ENCODE measurements around the gene ELMOD3.
A peak's percentile ranks its signal among the peaks of the same experiment; 100 is the strongest.
"Not testable (repeated sequence)": the region's sequence is repeated elsewhere in the genome, so short reads cannot be mapped to it uniquely, and the experiment has no call there.

ELMOD3 gene

DNA sequence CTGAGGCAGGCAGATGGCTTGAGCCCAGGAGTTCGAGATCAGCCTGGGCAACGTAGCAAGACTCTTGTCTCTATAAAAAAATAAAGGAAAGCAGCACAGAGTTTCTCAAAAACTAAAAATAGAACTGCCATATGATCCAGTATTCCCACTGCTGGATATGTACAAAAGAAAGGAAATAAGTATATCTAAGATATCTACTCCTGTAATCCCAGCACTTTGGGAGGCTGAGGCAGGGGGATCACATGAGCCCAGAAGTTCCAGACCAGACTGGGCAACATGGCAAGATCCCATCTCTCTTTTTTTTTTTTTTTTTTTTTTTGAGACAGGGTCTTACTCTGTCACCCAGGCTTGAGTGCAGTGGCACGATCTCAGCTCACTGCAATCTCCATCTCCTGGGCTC is 24.9 kb upstream of the ELMOD3 start:
- not testable (repeated sequence) for DNase-seq

DNA sequence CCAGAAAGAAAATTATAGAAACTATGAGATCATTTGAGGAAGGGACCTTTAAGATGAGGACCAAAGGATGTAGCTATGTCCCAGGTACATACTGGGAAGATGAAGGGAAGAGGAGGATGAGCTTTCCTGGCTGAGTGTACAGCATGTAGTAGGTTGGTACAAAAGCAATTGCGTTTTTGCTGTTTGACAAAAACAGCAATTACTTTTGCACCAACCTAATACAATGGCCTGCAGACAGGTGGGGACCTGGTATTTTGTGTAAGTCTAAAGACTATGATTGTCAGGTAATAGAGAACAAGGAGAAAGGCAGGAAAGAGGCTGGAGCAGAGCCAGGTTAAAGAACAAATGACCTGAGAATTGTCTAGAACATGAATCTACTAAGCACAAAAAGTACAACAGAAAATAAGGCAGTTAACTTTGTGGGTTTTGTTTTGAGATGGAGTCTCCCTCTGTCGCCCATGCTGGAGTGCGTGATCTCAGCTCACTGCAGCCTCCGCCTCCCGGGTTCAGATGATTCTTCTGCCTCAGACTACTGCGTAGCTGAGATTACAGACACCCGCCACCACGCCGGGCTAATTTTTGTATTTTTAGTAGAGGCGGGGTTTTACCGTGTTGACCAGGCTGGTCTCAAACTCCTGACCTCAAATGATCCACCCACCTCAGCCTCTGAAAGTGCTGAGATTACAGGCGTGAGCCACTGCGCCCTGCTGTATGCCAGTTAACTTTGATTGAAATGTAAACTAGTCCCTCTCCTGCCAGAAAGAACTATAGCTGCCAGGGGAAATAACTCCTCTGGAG is 23.5 kb upstream of the ELMOD3 start:
- DNase-seq, result no peak

DNA sequence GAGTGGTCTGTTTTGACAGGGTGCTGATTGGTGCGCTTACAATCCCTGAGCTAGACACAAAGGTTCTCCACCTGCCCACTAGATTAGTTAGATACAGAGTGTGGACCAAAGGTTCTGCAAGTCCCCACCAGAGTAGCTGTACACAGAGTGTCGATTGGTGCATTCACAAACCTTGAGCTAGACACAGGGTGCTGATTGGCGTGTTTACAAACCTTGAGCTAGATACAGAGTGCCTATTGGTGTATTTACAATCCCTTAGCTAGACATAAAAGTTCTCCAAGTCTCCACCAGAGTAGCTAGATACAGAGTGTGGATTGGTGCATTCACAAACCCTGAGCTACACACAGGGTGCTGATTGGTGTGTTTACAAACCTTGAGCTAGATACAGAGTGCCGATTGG is 20.7 kb upstream of the ELMOD3 start:
- not testable (repeated sequence) for DNase-seq

DNA sequence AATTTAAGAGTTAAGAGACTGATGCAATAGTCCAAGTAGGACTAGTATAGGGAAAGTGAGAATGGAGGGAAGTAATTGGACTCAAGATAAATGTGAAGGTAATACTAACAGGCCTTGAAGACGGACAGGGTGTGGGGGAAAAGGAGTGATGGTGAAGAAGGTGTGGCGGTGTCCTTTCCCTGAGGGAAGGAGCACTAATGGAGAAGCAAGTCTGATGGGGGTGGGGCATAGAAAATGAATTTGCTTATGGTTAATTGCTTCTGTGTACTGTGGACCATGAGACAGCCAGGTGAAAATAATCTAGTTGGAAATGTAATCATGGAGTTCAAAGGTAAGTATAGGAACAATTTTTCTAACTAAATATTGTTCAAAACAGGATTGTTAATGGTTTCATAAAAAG is 19.6 kb upstream of the ELMOD3 start:
- no peak for DNase-seq

DNA sequence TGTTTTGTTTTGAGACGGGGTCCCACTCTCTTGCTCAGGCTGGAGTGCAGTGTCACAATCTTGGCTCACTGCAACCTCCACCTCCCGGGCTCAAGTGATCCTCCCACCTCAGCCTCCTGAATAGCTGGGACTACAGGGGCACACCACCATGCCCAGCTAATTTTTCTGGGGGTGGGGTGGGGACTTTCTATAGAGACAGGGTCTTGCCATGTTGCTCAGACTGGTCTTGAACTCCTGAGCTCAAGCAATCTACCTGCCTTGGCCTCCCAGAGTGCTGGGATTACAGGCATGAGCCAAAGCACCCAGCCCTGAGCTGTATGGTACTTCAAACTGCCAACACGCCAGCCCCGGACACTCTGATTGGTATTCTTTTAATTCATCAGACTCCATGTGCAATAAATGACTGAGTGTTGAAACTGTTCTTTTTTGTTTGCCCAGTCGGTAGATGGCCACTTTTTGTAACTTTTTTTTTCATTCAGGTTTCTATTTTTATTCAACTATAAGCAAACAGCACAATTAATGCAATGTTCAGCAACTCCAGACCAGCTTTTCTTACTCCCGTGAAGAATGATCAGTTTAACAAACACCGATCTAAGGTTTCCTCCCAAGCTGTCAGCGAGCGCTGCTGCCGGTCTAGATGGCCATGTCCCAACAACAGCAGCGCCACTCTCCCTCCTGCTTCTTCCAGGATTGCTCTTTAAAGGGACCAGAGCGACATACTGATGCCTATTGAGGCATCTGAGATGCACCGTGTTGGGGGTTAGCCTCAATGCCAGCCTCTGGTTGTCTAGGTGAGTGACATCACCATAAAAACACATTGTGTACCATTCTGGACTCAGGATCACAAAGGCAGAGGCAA is 14.3 kb upstream of the ELMOD3 start:
- no peak for DNase-seq

DNA sequence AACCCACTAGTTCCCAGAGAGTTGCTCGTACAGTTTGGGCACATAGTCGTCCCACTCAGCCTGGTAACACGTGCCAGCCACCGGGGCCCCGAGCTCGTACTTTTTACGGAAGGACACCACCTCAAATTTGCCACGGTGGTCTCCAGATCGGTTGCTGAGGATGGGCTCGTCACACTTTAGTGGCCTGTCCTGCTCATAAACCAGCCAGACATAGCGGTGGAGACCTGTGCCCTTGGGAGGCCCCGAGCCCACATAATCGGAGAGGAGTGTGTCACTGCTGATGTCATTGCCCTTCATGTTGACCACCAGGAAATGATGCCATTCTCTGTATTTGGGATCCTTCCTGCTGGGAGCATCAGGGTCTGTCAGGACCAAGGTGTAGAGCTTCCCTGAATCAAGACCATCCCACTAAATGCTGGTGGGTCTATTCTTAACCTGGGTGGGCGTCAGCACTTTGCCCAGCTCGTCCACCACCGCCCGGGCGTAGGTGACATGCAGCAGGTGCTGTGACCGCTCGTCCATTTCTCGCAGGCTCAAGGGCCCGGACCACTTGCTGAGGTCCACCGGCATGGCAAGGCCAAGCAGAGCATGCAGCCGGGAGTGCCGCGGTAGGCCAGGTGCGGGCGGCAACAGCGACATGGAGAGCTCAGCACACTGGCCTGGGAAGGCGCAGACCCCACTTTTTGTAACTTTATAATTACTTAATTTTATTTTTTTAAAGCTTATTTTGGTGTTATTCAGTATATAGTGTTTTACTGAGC is 13.1 kb upstream of the ELMOD3 start:
- no peak for DNase-seq

DNA sequence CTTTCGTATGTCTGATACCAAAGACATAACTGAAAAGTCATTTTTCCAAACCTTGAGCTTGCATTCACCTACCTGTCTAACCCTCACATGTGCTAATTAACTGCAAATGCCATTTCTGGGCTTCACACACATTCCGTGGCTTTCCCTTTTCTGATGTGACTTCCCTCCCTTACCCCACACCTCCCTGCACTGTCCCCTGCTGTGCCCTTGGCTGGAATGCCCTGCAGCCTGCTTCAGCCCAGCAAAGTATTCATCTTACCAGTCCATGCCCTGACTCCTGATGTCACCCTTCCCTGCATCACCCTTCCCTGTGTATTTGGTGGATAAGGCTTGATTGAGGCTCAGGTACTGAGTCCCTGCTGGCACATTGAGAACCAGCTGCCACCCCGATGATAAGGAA is 12.4 kb upstream of the ELMOD3 start:
- no peak for DNase-seq

DNA sequence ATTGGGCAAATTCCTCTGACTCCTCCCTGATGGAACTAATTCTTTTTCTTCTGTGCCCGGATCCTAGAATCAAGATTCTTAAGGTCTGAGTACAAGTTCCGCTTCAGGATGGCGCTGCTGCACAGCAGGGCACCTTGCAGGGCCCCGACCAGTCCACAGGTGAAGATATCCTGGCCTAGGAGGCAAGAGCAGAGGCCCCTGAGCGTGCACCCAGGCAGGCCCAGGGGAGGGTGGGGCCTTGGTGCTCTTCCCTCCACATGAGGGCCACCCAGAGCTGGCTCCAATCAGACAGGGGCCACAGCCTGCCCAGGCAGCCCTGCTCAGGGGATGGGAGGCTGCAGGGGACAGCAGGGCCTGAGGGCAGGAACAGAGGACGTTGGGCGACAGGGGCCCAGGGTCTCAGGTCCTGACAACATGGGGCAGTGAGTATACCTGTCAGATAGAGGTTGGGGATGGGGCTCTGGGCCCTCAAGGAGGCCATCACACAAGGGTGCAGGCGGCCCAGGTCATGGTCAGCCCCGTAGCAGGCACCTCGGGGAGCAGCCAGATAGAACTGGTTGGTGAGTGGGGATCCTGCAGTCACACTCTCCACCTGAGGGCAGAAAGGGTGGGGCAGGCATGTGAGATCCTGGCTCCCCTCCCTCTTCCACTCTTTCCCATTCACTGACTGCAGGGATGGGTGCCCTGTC is 11.2 kb upstream of the ELMOD3 start:
- not testable (repeated sequence) for DNase-seq

DNA sequence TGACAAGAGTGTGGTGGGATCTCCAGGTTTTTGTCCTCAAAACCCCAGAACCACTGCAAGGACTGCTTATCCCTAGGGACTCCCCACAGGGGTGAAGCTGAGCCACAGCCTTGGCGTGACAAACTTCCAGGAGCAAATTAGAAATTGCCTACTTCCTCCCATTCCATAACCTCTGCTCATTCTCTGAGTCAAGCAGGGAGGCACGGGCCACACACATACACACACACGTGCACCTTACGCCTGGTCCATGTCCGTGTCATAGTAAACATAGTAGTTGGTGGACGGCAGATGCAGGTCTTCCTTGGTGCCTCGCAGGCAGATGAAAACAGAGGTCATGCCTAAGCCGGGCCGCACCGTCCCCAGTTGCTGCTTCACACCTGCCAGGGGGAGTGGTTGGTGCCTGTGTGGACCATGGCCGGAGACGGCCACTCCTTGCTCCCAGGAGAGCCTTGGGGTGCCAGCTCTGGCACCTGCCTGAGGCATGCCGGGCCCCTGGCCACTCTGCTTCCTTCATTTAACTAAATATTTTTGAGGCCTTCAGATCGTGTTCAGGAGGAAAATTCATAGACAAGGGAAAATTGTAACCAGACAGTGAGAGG is 10.1 kb upstream of the ELMOD3 start:
- no peak for DNase-seq

DNA sequence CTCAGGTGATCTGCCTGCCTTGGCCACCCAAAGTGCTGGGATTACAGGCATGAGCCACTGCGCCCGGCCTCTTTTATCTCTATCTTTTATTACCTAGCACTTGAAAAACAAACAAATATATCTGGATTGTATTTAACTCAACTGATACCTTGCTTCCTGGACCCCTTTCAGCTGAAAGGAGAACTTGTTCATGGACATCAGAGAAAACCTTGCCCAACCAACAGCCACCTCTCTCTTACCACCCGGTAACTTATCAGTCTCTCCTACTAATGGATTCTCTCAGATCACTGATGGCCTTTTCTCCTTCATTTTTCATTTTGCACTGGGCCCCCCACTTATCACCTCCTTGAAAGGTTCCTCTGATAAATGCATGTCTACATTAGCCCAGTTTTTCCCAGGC is 7.0 kb upstream of the ELMOD3 start:
- DNase-seq, result no peak

DNA sequence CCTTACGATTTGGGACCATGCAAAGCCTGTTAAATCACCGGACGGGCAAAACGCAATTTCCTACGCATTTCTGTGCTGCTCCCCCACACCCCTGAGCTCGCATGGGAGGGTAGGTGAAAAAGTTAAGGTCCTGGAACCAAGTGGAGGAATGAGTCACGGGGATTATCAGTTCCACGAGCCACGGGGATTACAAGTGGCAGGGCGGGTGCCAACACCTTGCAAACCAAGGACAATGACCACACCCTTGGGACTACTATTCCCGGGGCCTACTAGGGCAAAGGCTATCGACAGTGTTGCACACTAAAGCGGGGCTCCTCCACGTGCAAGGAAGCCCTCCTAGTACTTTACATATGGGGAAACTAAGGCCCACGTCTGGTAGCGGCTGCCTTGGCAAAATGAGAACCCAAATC is 688 bp upstream of the ELMOD3 start:
- DNase-seq, result peak; percentile 22

DNA sequence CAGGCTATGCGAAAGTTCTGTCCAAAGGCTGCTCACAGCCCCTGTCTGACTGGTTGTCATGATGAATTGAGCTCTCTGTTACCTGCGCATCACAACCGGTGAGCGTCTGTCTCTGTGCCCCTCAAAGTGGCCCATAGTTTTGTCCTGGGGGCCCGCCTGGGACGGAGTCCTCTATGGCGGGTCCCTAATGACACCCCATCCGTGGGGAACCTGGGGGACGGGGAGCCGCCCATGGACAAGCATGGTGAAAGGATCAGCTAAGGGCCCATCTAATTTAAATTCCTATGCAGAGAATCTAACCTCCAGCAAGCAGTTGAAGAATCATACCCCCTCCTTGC is 473 bp downstream of the ELMOD3 start:
- DNase-seq, result no peak

DNA sequence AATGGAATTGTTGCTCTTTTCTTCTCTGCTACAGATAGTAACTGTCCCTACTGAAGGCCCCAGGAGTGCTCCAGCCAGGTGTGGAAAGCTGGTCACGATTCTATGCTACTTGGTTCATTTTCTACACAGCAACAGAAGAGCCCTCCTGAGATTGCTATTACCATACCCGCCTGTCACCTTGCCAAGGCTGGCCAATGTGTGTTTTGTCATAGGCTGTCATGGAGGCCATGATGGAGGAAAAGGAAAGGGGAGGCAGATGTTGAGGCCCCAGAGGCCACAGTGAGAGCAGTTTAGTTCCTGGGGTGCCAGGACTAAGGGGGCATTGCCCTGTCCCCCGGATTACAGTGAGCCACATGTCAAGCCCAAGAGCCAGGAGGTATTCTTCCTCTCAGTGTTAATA is 952 bp downstream of the ELMOD3 start:
- DNase-seq, result no peak

DNA sequence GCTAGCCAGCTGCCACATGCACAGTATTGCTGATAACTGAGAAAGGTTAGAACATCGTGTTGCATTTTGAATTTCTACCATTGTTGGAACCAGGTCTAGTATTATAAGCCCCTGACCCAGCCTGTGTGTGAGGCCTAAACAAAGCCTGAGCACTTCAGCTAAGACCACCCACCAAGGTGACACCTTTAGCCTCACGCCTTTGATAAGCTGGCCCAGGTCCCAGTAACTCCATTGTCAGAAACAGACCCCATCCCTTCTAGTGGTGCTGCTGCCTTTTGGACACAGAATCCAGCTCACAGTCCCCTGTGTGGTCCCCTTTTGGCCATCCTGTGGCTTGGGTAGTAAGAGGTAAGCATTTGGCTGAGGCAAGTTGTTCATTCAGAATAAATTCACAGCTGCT is 1.6 kb downstream of the ELMOD3 start:
- no peak for DNase-seq

DNA sequence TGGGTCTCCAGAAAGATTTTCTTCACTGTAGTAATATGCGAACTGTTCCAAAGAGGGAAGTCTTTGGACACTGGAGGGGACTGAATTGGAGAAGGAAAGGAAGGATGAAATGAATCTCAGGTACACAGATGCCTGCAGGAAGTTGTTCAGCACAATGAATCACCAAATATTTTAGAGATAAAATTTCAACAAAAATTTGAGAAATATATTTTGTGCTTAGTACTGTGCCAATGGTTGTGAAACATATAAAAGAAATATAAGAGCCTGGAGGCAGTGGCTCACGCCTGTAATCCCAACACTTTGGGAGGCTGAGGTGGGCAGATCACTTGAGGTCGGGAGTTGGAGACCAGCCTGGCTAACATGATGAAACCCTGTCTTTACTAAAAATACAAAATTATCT is 3.2 kb downstream of the ELMOD3 start:
- DNase-seq, result no peak

DNA sequence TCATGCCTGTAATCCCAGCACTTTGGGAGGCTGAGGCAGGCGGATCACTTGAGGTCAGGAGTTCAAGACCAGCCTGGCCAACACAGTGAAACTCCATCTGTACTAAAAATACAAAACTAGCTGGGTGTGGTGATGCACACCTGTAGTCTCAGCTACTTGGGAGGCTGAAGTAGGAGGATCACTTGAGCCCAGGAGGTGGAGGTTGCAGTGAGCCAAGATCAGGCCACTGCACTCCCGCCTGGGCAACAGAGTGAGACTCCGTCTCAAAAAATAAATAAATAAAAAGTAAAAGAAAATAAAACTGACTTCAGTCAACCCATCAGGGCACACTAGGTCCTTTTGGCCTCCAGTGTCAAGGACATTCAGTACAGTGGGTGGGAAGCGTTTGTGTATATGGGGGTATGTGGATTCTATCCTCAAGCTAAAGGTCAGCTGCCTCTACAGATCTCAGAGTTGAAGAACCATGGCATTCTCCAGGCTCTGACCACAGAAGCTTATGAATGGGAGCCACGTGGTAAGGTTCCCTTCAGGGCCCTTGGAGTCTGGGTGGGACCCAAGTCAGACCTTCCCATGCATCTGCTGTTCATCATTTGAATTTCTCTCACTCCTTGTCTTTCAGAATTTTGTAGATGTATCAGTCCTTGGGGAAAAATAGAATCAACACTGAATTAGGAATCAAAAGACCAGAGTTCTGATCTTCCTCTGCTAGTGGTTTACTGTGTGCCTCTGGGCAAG is 8.3 kb downstream of the ELMOD3 start:
- DNase-seq, result not testable (repeated sequence)

DNA sequence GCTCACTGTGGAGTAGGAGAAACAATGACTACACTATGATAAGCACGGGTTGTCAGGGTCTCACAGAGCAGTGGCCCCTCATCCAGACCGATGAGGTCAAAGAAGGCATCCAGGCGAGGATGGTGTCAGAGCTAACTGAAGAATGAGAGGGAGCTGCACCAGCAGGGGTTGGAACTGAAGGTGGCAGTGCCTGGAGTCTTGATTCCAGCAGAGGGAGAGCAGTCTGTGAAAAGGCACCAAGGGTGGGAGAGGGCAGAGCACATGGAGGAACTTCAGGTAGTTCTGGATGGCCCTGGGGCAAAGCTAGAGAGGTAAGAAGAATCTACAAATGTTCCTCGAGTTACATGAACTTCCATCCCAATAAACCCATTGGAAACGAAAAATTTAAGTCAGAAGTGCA is 12.6 kb downstream of the ELMOD3 start:
- DNase-seq, result no peak

DNA sequence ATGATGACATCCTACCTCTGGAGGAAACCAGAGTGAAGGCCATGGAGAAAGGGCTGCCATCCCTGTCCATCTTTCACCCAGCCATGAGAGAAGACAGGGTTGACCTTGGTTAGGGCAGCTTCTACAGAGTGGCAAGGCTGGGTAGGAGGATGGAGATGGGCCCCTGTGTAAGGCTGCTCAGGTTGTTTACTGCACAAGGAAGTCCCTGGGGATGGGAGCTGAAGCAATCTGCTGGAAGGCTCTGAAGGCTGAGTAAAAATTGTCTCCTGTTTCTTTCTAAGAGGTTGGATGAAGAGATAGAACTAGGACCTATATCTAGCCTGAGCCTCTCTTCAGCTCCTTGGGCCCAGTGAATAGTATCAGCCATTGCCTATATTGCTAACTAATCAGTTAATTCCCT is 14.4 kb downstream of the ELMOD3 start:
- no peak for DNase-seq

DNA sequence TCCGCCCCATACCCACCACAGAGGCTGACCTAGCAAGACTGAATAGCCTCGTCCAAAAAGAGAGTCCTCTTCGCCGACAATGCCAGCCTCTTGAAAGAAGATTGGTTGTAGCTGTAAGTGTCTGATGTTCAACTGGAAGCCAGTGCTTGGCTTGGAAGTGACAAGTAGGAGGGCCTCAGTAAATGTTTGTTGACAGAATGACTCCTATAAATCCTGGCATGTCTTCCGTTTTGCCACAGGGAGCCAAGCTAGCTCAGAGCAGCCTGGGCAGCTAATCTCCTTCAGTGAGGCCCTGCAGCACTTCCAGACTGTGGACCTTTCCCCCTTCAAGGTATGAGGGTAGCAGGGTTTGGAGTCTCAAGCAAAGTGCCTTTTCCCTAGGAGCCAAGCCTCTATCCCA is 14.9 kb downstream of the ELMOD3 start:
- DNase-seq, result no peak

DNA sequence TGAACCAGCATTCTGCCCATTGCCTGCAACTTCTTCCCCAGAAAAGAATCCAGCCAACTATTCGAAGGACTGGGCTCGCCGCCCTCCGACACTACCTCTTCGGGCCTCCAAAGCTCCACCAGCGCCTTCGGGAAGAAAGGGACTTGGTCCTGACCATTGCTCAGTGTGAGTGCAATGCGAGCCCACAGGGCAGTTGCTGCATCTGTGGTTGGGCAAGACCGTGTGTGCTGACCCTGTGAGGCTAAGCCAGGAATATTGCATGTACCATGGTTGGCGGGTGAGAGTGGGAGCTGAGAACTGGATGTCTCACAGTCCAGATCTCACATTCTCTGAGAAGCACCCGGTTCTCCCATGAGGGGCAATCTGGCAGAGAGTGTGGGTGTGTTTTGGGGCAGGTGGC is 16.5 kb downstream of the ELMOD3 start:
- no peak for DNase-seq

DNA sequence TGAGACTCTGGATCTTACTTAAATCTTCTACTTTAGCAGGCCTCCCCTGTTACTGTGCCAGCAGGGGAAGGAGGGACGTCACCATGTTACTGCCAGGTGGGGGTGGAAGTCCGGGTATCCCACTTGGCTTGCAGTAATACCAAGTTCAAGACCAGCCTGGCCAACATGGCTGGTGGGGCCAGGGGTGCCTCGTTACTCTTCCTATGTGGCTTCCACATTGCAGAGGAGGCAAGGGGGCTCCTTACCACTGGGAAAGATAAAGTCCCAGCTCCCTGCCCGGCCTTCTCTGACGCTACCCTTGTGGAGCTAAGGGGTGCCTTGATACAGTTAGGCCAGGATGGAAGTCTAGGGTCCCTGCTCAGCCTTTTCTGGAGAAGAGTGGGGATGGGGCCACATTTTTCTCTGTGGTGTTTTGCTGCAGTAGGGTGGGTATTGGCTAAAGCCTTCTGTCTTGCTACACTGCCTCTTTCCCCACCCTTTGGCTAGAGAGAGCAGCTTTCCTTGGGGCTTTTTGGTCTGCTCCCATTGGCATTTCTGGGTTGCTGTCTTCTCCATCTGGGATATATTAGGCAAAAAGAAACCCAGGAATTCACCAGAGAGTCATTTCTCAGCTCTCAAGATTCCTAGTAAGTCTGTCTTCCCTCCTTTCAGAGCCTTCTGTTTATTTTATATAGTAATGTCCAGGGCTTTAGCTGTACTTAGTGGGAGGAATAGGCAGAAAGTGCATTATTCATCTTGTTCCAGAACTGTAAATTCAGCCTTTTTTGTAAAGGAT is 21.9 kb downstream of the ELMOD3 start:
- no peak for DNase-seq
